ENCODE measurements around the gene TMPRSS3.

TMPRSS3 gene

DNA sequence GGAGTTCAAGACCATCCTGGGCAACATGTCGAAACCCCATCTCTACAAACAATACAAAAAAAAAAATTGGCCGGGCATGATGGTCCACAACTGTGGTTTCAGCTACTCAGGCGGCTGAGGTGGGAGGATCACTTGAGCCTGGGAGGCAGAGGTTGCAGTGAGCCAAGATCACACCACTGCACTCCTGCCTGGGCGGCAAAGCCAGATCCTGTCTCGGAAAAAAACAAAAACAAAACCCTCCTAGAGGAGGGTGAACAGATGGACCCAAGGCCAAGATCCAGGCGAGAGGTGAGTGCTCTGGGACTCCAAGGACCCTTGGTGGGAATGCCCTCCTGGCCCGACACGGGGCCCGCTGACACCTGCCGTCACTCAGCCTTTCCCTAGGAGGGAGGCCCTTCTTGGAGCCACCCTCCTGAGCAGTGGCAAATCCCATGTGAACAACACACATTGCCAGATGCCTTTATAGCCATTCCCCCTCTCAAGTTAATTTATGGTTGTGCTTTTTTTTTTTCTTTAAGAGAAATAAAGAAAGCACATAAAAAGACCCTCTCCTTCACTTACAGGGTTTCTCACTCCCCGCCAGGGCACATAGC, 45.4 kb downstream of the TMPRSS3 start:
- DNase-seq (ENCODE audit: low read depth): no peak

GRCh38 chr21:42349420-42350317, 46.2 kb downstream of the TMPRSS3 start:
- no peak for DNase-seq (ENCODE audit: low read depth)

DNA sequence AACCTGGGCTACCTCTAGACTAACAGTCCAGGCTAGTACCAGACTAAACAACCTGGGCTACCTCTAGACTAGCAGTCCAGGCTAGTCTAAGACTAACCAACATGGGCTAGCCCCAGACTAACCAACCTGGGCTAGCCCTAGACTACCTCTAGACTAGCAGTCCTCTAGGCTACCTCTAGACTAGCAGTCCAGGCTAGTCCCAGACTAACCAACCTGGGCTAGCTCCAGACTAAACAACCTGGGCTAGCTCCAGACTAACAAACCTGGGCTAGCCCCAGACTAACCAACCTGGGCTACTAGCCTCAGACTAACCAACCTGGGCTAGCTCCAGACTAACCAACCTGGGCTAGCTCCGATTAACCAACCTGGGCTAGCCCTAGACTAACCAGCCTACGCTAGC, 47.1 kb downstream of the TMPRSS3 start:
- DNase-seq (ENCODE audit: low read depth): no peak

DNA sequence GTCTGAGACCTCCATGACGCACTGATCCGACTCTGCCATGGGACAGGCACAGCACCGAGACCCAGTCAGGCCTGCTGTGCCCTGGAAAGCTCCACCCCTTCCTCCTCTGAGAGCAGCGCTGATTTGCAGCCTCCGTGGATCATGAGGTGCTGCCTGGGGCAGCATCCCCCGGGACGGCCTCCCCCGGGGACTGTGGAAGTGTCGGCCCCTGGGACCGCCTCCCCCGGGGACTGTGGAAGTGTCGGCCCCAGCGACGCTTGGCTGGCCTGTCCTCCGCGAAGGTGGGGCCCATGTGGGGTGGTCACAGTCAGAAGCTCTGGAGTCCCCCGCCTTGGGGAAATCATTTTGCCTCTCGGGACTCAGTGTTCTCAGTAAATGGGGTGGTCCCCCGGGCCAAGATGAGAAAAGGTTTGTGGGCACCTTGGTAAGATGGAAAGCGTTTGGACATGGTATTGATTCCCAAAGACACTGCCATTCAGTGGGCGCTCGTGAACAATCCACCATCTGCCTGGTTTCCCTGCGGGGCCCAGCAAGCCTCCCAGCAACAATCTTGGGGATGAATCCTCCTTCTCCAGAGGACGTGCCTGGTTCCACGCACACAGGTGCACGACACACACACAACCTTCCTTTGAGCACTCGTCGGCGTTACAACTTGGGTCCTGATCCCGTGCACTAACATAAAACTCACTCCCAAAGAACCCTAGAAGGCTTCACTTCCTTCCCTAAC, 48.1 kb downstream of the TMPRSS3 start:
- no peak for DNase-seq (ENCODE audit: low read depth)

GRCh38 chr21:42346866-42347600, 48.8 kb downstream of the TMPRSS3 start:
- no peak for DNase-seq (ENCODE audit: low read depth)

GRCh38 chr21:42346441-42346840, 49.4 kb downstream of the TMPRSS3 start:
- no peak for DNase-seq (ENCODE audit: low read depth)

- DNase-seq (ENCODE audit: low read depth): no peak
Measured at GRCh38 chr21:42344631-42345030, 51.2 kb downstream of the TMPRSS3 start.

GRCh38 chr21:42343963-42344510, 51.8 kb downstream of the TMPRSS3 start:
- no peak for DNase-seq (ENCODE audit: low read depth)

DNA sequence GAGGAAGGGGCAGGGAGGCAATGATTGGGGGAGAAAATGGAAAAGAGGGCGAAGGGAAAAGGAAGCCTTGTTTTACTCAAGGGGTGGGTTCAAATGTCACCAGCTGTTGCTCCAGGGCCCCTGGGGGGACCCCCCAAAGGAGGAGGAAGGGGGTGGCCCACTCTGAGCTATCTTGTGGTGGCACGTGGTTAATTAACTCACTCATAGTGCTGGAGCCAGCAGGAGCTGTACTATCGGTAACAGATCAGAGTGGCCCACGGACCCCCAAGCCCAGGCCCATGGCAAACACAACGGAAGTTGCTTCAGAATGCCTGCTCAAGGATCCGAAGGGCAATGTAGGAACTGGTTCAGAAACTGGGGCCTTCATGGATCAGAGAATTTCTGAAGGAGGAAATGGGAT, 52.3 kb downstream of the TMPRSS3 start:
- DNase-seq (ENCODE audit: low read depth): no peak

DNA sequence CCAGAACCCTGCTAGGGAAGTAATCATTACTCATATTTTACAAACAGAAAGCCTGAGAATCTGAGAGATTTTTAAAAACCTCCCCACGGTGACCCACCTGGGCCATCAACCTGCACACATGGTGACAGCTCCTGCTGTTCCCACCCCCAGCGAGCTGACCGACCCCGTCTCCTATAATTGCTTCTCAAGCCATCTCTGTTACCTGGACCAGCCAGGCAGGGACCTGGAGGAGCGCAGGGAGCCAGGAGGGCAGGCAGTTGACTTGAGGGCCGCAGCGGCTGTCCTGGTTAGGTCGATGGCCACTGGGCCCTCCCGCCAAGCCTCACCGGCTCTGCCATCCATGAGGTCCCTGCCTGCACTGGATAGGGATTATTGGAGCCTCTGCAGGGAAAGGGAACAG, 52.8 kb downstream of the TMPRSS3 start:
- DNase-seq (ENCODE audit: low read depth): no peak

- no peak for DNase-seq (ENCODE audit: low read depth)
Measured at GRCh38 chr21:42341776-42342542, 53.9 kb downstream of the TMPRSS3 start.

GRCh38 chr21:42340187-42341050, 55.4 kb downstream of the TMPRSS3 start:
- no peak for DNase-seq (ENCODE audit: low read depth)

- DNase-seq (ENCODE audit: low read depth): no peak
Measured at GRCh38 chr21:42338729-42339715, 56.8 kb downstream of the TMPRSS3 start.

DNA sequence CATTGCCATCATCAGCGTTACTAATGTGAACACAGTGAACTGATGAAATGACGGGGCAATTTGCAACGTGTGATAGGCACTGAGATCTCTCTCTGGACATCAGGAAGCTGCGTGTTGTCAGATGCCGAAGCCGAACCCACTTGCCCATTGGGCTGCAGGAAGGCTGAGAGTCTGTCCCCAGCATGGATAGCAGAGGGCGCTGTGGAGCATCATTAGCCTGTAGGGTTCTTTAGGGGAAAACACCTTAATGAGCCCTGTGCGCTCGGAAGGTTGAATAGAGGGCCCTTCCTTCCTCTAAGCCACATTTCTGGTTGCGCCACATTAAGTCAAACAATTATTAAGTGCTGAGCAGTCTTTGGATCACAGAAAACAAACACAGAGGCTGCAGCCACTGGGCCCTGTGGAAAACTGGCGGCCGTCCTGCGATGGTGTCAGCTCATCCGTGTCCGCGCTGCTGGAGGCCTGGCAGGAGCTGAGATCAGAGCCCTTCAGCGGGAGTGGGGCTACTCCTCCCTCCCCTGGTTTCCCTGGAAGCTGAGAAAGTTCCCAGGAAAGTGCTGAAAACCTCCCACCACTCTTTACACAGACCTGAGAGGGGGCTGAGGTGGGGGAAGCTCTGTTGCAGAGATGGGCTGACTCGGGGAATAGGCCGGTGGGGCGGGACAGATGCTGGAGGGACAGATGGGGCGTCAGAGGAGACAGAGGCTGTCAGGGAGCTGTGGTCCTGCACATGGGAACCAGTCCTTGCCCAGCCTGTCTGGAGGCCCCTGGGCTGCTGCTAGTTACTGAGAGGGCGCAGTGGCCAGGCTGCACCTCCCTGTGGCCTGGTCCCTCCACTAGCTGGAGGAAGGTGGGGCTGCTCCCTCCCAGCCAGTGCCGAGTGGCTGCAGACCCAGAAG, 57.8 kb downstream of the TMPRSS3 start:
- DNase-seq (ENCODE audit: low read depth): peak; percentile 50

DNA sequence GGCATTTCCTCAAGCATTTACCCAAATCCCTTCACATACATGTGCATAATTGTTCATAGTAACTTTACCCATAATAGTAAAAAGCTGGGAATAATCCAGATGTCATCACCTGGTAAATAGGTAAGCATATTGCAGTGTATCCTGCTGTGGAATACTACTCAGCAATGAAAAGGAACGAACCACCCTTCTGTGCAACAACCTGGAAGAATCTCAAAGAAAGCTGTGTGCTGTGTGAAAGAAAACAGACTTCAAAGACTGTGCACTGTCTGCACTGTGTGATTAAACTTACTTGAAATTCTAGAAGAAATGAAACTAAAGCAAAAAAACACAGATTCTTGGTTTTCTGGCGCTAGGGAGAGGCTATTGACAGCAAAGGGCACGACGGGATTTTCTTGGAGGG, 58.6 kb downstream of the TMPRSS3 start:
- no peak for DNase-seq (ENCODE audit: low read depth)

- no peak for DNase-seq (ENCODE audit: low read depth)
Measured at GRCh38 chr21:42336054-42336453, 59.8 kb downstream of the TMPRSS3 start.

- DNase-seq (ENCODE audit: low read depth): no peak
Measured at GRCh38 chr21:42332557-42333317, 63.1 kb downstream of the TMPRSS3 start.

All from stimulated activated CD8-positive, alpha-beta memory T cell treated with anti-CD3 and anti-CD28 coated beads, Interleukin-15, amount 100 ng/mL, for 24 hours (primary cell).